Kidney (tissue), 14 donors: ENCODE results near the gene IFI27L1. TPM values are rescaled to one million over a fixed set of nuclear protein-coding genes. Genes with fewer than 3 reads are reported as not detected.

Experiments used
- DNase-seq, 5 donors: peaks; one replicate each; pipeline ENCODE4 v3.0.0-alpha.2; 2013 to 2020
- FAIRE-seq: peaks from 2 replicates; lab custom pipeline; 2012; peaks lifted over from hg19 to GRCh38; lab: Jason Lieb, UNC
- H3K27ac ChIP-seq, 2 donors: one replicate each; pipeline ENCODE4 v1.7.0; 2013; ENCODE audit warnings: low read depth in 2 of 2, low read length in 2 of 2, inconsistent platforms in 1 of 2
- H3K27me3 ChIP-seq: one replicate; pipeline ENCODE4 v1.7.1; 2013; ENCODE audit warnings: low read length, inconsistent platforms; ENCODE audit not compliant: control insufficient read depth, insufficient read depth
- H3K36me3 ChIP-seq, 3 donors: one replicate each; pipeline versions ENCODE4 v1.7.0 to v1.7.1; 2013; ENCODE audit warnings: low read length in 3 of 3, control low read depth in 1 of 3, inconsistent platforms in 1 of 3; ENCODE audit not compliant: insufficient read depth in 3 of 3, control insufficient read depth in 2 of 3
- H3K4me1 ChIP-seq, 3 donors: one replicate each; pipeline versions ENCODE4 v1.7.0 to v1.7.1; 2013; ENCODE audit warnings: low read length in 3 of 3, inconsistent platforms in 1 of 3, low read depth in 1 of 3; ENCODE audit not compliant: control insufficient read depth in 2 of 3, insufficient read depth in 2 of 3
- H3K4me3 ChIP-seq, 3 donors: one replicate each; pipeline versions ENCODE4 v1.7.0 to v1.8.1; 2013; ENCODE audit warnings: low read length in 3 of 3, control low read depth in 1 of 3, inconsistent platforms in 1 of 3
- H3K9ac ChIP-seq, 3 donors: one replicate each; pipeline versions ENCODE4 v1.7.0 to v1.7.1; 2013; ENCODE audit warnings: low read length in 3 of 3, control low read depth in 1 of 3, inconsistent platforms in 1 of 3
- H3K9me3 ChIP-seq, 3 donors: one replicate each; pipeline versions ENCODE4 v1.7.0 to v1.7.1; 2013; ENCODE audit warnings: low read length in 3 of 3, control low read depth in 1 of 3, inconsistent platforms in 1 of 3; ENCODE audit not compliant: control insufficient read depth in 2 of 3, insufficient read depth in 1 of 3
- CTCF ChIP-seq: IDR thresholded peaks from 3 replicates; pipeline ENCODE4 v1.5.1; 2012; ENCODE audit warnings: mild to moderate bottlenecking, moderate library complexity, borderline replicate concordance; ENCODE audit not compliant: insufficient read depth; ENCODE audit errors: extremely low read depth
- intact Hi-C: fragments of 100-400 bp; cut with DNase I; formaldehyde crosslinking; loops from one replicate; pipeline ENCODE4 v1.11.1; 2022
- polyA plus RNA-seq: library from polyadenylated mRNA; stranded (reverse); fragments of 350-450 nt; fragmentation: Illumina TruSeq; extraction: RNeasy Lipid Tissue Mini Kit (QIAGEN cat#74804); gene quantifications from one replicate; pipeline ENCODE4 v1.2.3, GENCODE V29; 2014; ENCODE audit warnings: low read depth, low replicate concordance; ENCODE audit not compliant: insufficient read depth
- total RNA-seq: library from RNA; stranded (reverse); fragmentation: NEBNext Ultra II Directional; extraction: Animal tissue kit (Norgen Biotek cat#: 25700); gene quantifications from one replicate; pipeline ENCODE4 v1.2.1, GENCODE V29; 2021
- donor health status: control.
- donor health status: control.
- donor health status: control.
- donor health status: control.
- donor health status: control.
- donor health status: DM: yes; HTN: yes; CAD: no.
- donor health status: Normal renal cell carcinoma (clear cell type).

The IFI27L1 gene
- total and polyA plus RNA-seq, 2 donors from 2014 or later = 22.5 to 30.6 TPM

DNA sequence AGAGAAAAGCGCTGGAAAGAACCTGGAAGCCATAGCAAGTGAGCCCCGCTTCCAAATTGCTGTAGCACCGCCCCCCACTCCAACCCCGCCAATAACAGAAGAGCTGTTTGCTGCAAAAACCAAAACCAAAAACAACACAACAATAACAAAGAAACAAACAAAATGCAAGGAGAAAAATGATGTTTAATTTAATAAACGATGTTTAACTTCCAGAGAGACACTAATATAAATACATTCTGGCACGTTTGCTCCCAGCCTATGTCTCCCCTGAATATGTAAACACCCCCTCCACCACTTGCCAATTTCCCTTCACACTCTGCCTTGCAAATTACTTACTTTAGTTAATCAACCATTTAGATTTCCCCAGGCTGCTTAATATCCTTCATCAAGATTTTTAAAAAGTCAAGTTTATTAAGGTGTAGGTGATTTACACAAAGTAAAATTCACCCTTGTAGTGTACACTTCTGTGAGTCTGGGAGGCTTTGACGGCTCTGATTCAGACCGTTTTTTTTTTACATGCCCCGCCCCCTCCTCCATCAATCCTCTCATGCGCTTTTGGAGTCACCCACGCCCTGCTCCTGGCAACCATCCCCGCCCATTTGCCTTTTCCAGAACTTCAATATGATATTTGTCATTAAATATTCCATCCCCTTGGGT, 48.8 kb downstream of the IFI27L1 start:
- TF ChIP-seq CTCF = no peak
- DNase-seq = peak in 2 of 5 donors; percentile 46 to 65
- Histone ChIP-seq H3K4me1 (peaks cover 0 to 8% (median 0%) of the 10 kb centered on the region in 3 donors), H3K9ac (peak overlapping the region in 2 of 3 donors; percentile 55 to 63), H3K9me3 (no peaks in the 10 kb centered on the region), H3K27me3 (no peaks in the 10 kb centered on the region), H3K4me3 (peak overlapping the region; percentile 72 to 77 (median 73)), H3K27ac (no peak overlapping the region), H3K36me3 (no peaks in the 10 kb centered on the region)
- no peak for FAIRE-seq
- intact Hi-C loops = no loop called here

DNA sequence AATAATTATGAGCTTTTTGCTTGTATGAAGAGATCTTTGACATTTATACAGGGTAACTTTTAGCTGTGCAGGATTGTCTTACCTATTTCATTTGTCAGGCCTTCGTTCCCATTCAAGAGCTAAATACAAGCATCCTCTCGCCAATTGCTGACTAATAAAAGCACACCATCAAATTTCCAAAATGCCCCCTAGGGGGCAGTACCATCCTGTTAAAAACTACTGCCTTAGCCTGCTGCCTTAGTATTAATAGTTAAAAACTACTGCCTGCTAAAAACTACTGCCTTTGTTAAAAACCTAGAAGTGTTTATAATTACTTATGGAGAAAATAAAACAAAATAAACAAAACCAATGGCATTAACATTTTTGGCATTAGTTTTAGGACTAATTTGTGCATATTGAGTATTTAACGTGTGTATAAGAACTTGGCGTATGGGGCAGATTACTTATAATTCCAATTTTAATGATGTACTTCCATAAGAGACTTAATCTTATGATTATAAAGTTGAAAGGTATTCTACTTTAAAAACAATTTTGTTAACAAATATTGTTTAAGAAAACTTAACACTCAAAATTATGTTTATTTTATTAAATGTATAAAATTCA, 51.3 kb downstream of the IFI27L1 start:
- H3K36me3 ChIP-seq = no peaks in the 10 kb centered on the region
- H3K27ac ChIP-seq = no peak overlapping the region
- H3K4me3 ChIP-seq = no peak overlapping the region
- no peak overlapping the region for H3K9ac ChIP-seq
- peak; percentile 72 for FAIRE-seq
- H3K4me1 ChIP-seq = peaks cover 0 to 8% (median 0%) of the 10 kb centered on the region in 3 donors
- H3K9me3 ChIP-seq = no peaks in the 10 kb centered on the region
- TF ChIP-seq CTCF = peak; percentile 54
- peak in 3 of 5 donors; percentile 62 to 86 (median 80) for DNase-seq
- H3K27me3 ChIP-seq = no peaks in the 10 kb centered on the region
- intact Hi-C loops = no loop called here

- Histone ChIP-seq H3K36me3 (no peaks in the 10 kb centered on the region), H3K4me3 (no peak overlapping the region), H3K27me3 (no peaks in the 10 kb centered on the region), H3K4me1 (no peaks in the 10 kb centered on the region), H3K9me3 (no peaks in the 10 kb centered on the region), H3K9ac (no peak overlapping the region), H3K27ac (no peak overlapping the region)
- FAIRE-seq = no peak
- no peak for TF ChIP-seq CTCF
- intact Hi-C loops = loop anchor here (5.0 kb wide), 1 partner anchor 103 kb away; no protein-coding TSS in a partner anchor
- no peak for DNase-seq
Observed at GRCh38 chr14:94135476-94135875, 54.4 kb downstream of the IFI27L1 start.
